Sigmoid colon (tissue), 7 donors: ENCODE results near the gene WFDC11. TPM values are rescaled to one million over a fixed set of nuclear protein-coding genes. Genes with fewer than 3 reads are reported as not detected.
"Not testable (repeated sequence)": the region's sequence is repeated elsewhere in the genome, so short reads cannot be mapped to it uniquely, and the experiment has no call there.

Experiments used
- DNase-seq: peaks from one replicate; pipeline ENCODE4 v3.0.0-alpha.2; 2019
- H3K27ac ChIP-seq, 4 donors: fragments of 200-600 bp; sonication (generic); one replicate each; pipeline ENCODE4 v1.5.1; 2016 to 2019; ENCODE audit warnings: mild to moderate bottlenecking in 1 of 4
- H3K27me3 ChIP-seq, 3 donors: fragments of 200-600 bp; sonication (generic); one replicate each; pipeline ENCODE4 v1.5.1; 2019; ENCODE audit warnings: mild to moderate bottlenecking in 1 of 3
- H3K36me3 ChIP-seq, 4 donors: fragments of 200-600 bp; sonication (generic); one replicate each; pipeline ENCODE4 v1.5.1; 2016 to 2019
- H3K4me1 ChIP-seq, 4 donors: fragments of 200-600 bp; sonication (generic); one replicate each; pipeline ENCODE4 v1.5.1; 2017 to 2019
- H3K4me3 ChIP-seq, 4 donors: fragments of 200-600 bp; sonication (generic); one replicate each; pipeline ENCODE4 v1.5.1; 2017 to 2019; ENCODE audit warnings: mild to moderate bottlenecking in 2 of 4, moderate library complexity in 1 of 4
- H3K9me3 ChIP-seq, 4 donors: fragments of 200-600 bp in 3 of 4; sonication (generic) in 3 of 4; one replicate each; pipeline versions ENCODE4 v1.5.1 to v1.6.1; 2013 to 2019
- EP300 ChIP-seq, 4 donors: sonication (generic); formaldehyde crosslinking; IDR thresholded peaks; one replicate each; pipeline ENCODE4 v1.6.1; 2017; ENCODE audit warnings: antibody characterized with exemption in 4 of 4
- POLR2A ChIP-seq, 2 donors: fragments of 450-650 bp; IDR thresholded peaks; one replicate each; pipeline ENCODE4 v1.6.1; 2016; ENCODE audit warnings: antibody characterized with exemption in 2 of 2, mild to moderate bottlenecking in 2 of 2, moderate library complexity in 2 of 2
- POLR2AphosphoS5 ChIP-seq, 4 donors: sonication (generic); formaldehyde crosslinking; IDR thresholded peaks; one replicate each; pipeline ENCODE4 v1.6.1; 2017; ENCODE audit warnings: antibody characterized with exemption in 4 of 4
- WGBS, 2 donors: extraction: QIAGEN DNeasy Blood & Tissue Kit; methylation state at CpG; one replicate each; pipeline ENCODE4 v1.1.7; 2013; 5-methylcytosine and 5-hydroxymethylcytosine counted together
- intact Hi-C: fragments of 100-400 bp; cut with DNase I; formaldehyde crosslinking; loops from one replicate; pipeline ENCODE4 v1.15.1; 2023
- polyA plus RNA-seq, 3 donors: library from polyadenylated mRNA; stranded (reverse); fragments of 200-250 nt; gene quantifications; one replicate each; pipeline ENCODE4 v1.2.3, GENCODE V29; 2013
- total RNA-seq, 4 donors: library from RNA; depleted of rRNA; stranded (reverse); fragments of >200 nt; gene quantifications; one replicate each; pipeline ENCODE4 v1.1.0, GENCODE V29; 2016
- TF ChIP-seq, protein P1 (sequence below), 4 experiments: fragments of 450-650 bp in 3 of 4; fragments of 200-600 bp in 1 of 4; IDR thresholded peaks; one replicate each; pipeline ENCODE4 v1.5.1; 2016 to 2019; ENCODE audit warnings: antibody characterized with exemption in 4 of 4, mild to moderate bottlenecking in 3 of 4, moderate library complexity in 2 of 4
- donor health status: healthy with polysubstance abuse.
- donor health status: Bipolar disorder and iron deficiency.
- donor health status: healthy.

The WFDC11 gene
- total and polyA plus RNA-seq, 7 donors: not detected

DNA sequence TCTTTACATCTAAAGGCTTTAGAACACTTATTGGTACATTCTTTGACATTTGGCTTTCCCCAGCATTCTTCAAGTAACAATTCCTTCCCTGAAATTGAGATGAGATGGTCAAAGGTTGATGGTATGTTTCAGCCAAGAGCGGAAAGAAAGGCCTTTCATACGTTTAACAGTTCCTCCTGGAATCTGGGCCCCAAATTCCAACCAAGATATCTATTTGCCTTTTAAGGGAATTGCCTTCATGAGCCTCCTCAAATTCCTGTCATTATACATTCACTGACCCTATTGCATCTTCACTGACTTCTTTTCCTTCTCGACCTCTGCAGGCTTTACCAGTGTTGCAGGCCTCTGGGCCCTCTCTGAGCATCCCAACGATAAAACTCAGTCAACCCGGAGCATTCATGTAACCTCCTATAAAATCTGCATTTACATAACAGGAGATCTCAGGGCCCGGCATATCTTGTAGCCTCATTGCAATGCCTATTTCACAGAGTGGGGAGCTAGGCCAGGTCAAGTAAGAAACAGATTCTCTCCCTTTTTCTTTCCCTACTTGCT lies 20.7 kb downstream of the WFDC11 start:
- Histone ChIP-seq H3K9me3 (no peaks in the 10 kb centered on the region), H3K36me3 (no peaks in the 10 kb centered on the region), H3K27ac (no peak overlapping the region), H3K4me3 (no peak overlapping the region), H3K4me1 (no peaks in the 10 kb centered on the region), H3K27me3 (no peaks in the 10 kb centered on the region)
- TF ChIP-seq, protein P1, sequence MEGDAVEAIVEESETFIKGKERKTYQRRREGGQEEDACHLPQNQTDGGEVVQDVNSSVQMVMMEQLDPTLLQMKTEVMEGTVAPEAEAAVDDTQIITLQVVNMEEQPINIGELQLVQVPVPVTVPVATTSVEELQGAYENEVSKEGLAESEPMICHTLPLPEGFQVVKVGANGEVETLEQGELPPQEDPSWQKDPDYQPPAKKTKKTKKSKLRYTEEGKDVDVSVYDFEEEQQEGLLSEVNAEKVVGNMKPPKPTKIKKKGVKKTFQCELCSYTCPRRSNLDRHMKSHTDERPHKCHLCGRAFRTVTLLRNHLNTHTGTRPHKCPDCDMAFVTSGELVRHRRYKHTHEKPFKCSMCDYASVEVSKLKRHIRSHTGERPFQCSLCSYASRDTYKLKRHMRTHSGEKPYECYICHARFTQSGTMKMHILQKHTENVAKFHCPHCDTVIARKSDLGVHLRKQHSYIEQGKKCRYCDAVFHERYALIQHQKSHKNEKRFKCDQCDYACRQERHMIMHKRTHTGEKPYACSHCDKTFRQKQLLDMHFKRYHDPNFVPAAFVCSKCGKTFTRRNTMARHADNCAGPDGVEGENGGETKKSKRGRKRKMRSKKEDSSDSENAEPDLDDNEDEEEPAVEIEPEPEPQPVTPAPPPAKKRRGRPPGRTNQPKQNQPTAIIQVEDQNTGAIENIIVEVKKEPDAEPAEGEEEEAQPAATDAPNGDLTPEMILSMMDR (IDR thresholded peaks at IDR 0.05): no peak
- TF ChIP-seq POLR2A (IDR thresholded peaks at IDR 0.05) (no peak), POLR2AphosphoS5 (IDR thresholded peaks at IDR 0.05) (no peak), EP300 (IDR thresholded peaks at IDR 0.05) (no peak)
- WGBS, 2 donors: 82 to 88% methylated on average over 6 of the region's 6 CpGs
- DNase-seq: no peak
- intact Hi-C loops: no loop called here

DNA sequence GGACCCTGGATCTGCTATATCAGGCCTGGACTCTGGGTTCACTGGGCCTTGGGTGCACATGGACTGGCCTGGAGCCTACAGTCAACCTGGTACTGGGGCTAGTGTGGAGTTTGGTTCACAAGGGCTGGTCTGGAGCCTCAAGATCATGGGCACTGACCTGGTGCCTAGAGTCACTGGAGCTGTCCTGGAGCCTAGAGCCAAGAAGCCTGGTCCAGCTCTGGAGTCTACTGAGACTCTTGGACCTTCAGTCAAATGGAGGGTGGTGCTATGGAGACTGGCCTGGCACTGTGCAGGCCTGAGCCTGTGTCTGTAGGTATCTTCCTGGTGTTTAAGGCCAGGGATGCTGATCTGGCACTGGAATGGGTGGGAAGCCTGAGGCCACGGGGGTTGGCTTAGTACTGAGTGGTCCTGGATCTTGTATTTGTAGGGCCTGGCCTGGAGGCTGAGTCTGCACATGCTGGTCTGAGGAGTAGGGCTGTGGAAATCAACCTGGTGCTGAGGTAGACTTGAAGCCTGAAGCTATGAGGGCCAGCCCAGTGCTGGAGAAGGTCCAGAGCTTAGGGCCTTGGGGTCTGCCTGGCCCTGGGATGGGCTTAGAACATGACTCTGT lies 22.5 kb downstream of the WFDC11 start:
- 81 to 85% methylated on average over 1 of the region's 1 CpG for WGBS, 2 donors
- H3K4me1 ChIP-seq: no peaks in the 10 kb centered on the region
- no peak overlapping the region for H3K27ac ChIP-seq
- no peaks in the 10 kb centered on the region for H3K9me3 ChIP-seq
- no peak overlapping the region for H3K4me3 ChIP-seq
- DNase-seq: no peak
- no peaks in the 10 kb centered on the region for H3K27me3 ChIP-seq
- H3K36me3 ChIP-seq: no peaks in the 10 kb centered on the region
- intact Hi-C loops: no loop called here
- TF ChIP-seq POLR2A (IDR thresholded peaks at IDR 0.05) (no peak), EP300 (IDR thresholded peaks at IDR 0.05) (no peak), POLR2AphosphoS5 (IDR thresholded peaks at IDR 0.05) (no peak)
- TF ChIP-seq, protein P1 (IDR thresholded peaks at IDR 0.05): no peak

DNA sequence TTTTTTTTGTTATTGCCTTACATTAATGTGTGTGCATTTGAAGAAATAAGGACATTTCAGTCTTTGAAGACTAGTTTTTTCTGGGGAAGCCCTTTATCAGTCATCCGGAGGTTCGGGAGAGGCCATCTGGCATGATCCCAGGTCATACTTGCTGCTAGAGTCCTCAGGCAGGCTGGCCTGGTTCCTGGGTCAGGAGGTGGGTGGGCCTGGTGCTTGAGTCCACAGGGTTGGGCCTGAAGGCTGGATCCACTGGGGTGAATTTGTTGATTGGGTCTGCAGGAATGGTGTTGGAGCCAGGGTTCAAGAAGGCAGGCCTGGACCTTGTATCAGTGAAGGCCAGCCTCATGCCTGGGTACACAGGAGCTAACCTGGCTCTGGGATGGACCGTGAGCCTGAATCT lies 23.2 kb downstream of the WFDC11 start:
- Histone ChIP-seq H3K27ac (no peak overlapping the region), H3K4me1 (no peaks in the 10 kb centered on the region), H3K9me3 (no peaks in the 10 kb centered on the region), H3K36me3 (no peaks in the 10 kb centered on the region), H3K27me3 (no peaks in the 10 kb centered on the region), H3K4me3 (no peak overlapping the region)
- DNase-seq: no peak
- WGBS, 2 donors: 86 to 90% methylated on average over 3 of the region's 3 CpGs
- intact Hi-C loops: no loop called here
- TF ChIP-seq EP300 (IDR thresholded peaks at IDR 0.05): no peak
- TF ChIP-seq POLR2A (IDR thresholded peaks at IDR 0.05): no peak
- TF ChIP-seq POLR2AphosphoS5 (IDR thresholded peaks at IDR 0.05): no peak

DNA sequence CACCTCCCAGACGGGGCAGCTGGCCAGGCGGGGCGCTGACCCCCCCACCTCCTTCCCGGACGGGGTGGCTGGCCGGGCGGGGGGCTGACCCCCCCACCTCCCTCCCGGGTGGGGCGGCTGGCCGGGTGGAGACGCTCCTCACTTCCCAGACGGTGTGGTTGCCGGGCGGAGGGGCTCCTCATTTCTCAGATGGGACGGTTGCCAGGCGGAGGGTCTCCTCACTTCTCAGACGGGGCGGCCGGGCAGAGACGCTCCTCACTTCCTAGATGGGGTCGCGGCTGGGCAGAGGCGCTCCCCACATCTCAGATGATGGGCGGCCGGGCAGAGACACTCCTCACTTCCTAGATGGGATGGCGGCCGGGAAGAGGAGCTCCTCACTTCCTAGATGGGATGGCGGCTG lies 24.2 kb downstream of the WFDC11 start:
- intact Hi-C loops, H3K9me3 ChIP-seq: not testable (repeated sequence)
- WGBS, 2 donors: 89 to 94% methylated on average over 28 of the region's 28 CpGs

DNA sequence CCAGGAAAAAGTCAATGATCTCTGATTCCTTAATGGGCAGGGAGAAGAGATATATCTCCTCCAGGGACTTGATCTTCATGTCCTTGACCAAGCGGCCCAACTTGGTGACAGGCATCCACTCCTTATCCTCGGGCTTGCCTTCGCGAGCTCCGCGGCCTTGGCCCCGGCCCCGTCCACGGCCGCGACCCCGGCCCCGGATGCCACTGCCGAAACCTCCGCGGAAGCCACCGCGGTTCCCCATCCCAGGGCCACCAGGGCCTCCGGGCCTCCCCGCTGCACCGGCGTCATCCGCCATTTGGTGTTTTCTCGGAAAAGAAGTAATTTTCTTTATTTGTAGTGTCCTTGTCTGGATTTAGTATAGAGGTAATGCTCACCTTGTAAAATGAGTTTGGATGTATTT lies 29.0 kb downstream of the WFDC11 start:
- H3K27ac ChIP-seq, H3K36me3 ChIP-seq, H3K9me3 ChIP-seq, H3K27me3 ChIP-seq, intact Hi-C loops, DNase-seq, H3K4me3 ChIP-seq, H3K4me1 ChIP-seq: not testable (repeated sequence)
- WGBS, 2 donors: 97% methylated on average over 24 of the region's 24 CpGs

More for the DNA sequence above, 24.2 kb downstream of the WFDC11 start:
- not testable (repeated sequence) for H3K27ac ChIP-seq, H3K4me1 ChIP-seq, H3K4me3 ChIP-seq, H3K36me3 ChIP-seq, H3K27me3 ChIP-seq, DNase-seq

DNA sequence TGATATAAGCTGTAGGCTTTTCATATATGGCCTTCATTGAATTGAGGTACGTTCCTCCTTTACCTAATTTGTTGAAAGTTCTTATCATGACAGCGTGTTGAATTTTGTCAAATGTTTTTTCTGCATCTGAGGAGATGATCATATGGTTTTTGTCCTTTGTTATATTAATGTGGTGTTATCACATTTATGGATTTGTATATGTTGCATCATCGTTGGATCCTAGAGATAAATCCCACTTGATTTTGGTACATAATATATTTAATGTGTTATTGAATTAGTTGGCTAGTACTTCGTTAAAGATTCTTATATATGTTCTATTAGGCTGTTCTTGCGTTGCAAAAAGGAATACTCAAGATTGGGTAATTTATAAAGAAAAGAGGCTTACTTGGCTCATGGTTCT lies 30.4 kb downstream of the WFDC11 start:
- intact Hi-C loops: no loop called here
- H3K4me3 ChIP-seq: no peak overlapping the region
- TF ChIP-seq POLR2AphosphoS5 (IDR thresholded peaks at IDR 0.05) (no peak), EP300 (IDR thresholded peaks at IDR 0.05) (no peak), POLR2A (IDR thresholded peaks at IDR 0.05) (no peak)
- TF ChIP-seq, protein P1 (IDR thresholded peaks at IDR 0.05): no peak
- no peak for DNase-seq
- no peaks in the 10 kb centered on the region for H3K36me3 ChIP-seq
- no peaks in the 10 kb centered on the region for H3K9me3 ChIP-seq
- no peak overlapping the region for H3K27ac ChIP-seq
- WGBS, 2 donors: 87 to 93% methylated on average over 5 of the region's 5 CpGs
- no peaks in the 10 kb centered on the region for H3K27me3 ChIP-seq
- no peaks in the 10 kb centered on the region for H3K4me1 ChIP-seq
